ENCODE data around the gene LSAMP.
"Not testable (repeated sequence)": the region's sequence is repeated elsewhere in the genome, so short reads cannot be mapped to it uniquely, and the experiment has no call there.

The LSAMP gene

DNA sequence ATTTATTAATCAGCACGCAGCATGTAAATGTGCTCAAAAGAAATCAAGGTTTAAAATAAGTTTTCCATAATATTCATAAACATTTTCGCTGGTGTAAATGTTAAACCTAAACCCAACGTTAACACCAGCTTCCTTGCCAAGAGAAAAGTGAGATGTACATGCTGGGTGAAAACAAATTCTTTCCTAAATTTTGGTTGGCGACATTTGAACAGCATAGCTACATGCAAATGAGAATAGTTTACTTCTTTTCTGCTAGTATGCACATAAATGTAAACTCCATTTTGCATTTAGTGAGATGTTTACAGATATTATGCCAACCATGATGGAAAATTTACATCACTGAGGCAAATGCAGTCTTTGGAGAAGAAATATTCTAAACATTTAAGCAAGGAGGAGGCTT is 639.8 kb downstream of the LSAMP start:
- TF ChIP-seq, protein P1, sequence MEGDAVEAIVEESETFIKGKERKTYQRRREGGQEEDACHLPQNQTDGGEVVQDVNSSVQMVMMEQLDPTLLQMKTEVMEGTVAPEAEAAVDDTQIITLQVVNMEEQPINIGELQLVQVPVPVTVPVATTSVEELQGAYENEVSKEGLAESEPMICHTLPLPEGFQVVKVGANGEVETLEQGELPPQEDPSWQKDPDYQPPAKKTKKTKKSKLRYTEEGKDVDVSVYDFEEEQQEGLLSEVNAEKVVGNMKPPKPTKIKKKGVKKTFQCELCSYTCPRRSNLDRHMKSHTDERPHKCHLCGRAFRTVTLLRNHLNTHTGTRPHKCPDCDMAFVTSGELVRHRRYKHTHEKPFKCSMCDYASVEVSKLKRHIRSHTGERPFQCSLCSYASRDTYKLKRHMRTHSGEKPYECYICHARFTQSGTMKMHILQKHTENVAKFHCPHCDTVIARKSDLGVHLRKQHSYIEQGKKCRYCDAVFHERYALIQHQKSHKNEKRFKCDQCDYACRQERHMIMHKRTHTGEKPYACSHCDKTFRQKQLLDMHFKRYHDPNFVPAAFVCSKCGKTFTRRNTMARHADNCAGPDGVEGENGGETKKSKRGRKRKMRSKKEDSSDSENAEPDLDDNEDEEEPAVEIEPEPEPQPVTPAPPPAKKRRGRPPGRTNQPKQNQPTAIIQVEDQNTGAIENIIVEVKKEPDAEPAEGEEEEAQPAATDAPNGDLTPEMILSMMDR (IDR thresholded peaks at IDR 0.05; ENCODE audit: control insufficient read depth, insufficient read depth, low read depth, low read length, missing control alignments): no peak
- H3K4me3 ChIP-seq (ENCODE audit: control insufficient read depth, low read depth, low read length): no peak overlapping the region
- no peak for DNase-seq (ENCODE audit: low read depth)

DNA sequence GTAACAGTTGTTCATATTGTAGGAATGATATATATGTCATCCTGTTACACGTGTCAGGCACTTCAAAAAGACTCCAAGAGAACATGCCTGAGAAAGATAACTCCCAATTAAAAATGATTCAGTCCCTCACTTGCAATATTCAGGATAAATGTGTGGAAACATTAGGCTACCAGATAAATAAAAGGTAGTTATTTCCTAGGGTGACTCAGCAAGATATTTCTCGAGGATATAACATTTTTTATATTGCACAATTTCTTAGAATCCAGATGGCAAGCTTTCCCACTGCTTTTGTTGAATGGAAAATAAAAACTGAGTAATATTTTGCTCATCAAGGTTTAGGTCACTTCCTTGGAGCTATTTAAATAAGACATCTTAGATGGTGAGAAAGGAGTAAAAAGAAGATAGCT is 640.6 kb downstream of the LSAMP start:
- DNase-seq (ENCODE audit: low read depth): peak; percentile 91
- TF ChIP-seq, protein P1 (IDR thresholded peaks at IDR 0.05; ENCODE audit: control insufficient read depth, insufficient read depth, low read depth, low read length, missing control alignments): no peak
- no peak overlapping the region for H3K4me3 ChIP-seq (ENCODE audit: control insufficient read depth, low read depth, low read length)

DNA sequence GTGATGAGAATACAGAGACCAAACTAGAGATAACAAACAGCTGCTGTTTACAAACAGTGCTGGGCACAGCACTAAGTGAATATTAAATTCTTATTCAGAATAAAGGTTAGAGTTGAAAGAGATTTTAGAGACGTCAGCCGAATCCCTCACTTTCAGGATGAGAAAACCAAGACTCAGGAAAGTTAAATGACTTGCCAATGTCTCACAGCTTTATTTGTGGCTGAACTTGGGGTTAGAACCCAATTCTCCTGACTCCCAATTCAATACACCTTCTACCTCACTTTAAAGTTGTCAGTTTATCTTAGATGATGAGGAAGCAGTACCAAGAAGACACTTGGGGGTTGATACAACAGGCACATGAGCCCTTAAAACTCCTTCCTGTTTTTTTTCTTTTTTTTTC is 641.1 kb downstream of the LSAMP start:
- no peak for DNase-seq (ENCODE audit: low read depth)
- H3K4me3 ChIP-seq (ENCODE audit: control insufficient read depth, low read depth, low read length): no peak overlapping the region
- TF ChIP-seq, protein P1 (IDR thresholded peaks at IDR 0.05; ENCODE audit: control insufficient read depth, insufficient read depth, low read depth, low read length, missing control alignments): no peak

DNA sequence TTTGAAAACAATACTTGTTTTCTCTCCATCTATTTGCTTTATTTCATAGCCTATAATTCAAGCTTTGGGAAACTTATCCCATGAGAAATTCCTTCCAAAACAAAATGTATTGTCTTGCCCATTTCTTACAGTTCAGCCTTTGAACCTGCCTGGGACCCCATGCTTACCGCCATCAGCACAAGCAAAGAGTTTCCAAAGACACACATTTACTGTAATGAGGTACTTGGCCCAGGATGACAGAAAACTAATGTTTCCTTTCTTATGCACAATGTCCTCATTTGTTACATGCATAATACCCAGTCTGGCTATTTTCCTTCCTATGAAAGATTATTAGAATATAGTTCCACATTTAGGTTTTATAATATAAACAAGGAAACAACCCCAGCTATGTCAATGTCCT is 641.6 kb downstream of the LSAMP start:
- DNase-seq (ENCODE audit: low read depth): no peak
- no peak overlapping the region for H3K4me3 ChIP-seq (ENCODE audit: control insufficient read depth, low read depth, low read length)
- TF ChIP-seq, protein P1 (IDR thresholded peaks at IDR 0.05; ENCODE audit: control insufficient read depth, insufficient read depth, low read depth, low read length, missing control alignments): no peak

DNA sequence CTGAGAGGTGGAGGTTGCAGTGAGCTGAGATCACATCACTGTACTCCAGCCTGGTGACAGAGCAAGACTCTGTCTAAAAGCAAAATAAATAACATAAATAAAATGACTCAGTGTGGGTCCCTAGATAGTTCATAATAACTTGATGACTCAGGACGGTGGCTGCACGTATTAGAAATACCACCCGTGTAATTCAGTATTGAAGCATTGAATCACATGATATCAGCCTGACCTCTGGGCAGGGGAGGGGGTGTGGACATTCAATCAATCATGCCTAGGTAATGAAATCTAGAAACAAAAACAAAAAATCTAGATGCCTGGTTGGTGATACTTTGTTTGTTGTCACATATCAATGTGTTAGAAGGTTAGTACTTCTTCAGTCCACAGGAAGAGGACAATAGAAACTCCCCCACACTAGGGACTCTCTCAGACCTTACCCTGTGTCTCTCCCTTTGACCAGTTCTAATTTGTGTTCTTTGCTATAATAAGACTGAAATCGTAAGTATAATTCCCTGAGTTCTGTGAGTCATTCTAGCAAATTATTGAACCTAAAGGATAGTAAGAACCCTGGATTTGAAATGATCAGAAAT is 644.7 kb downstream of the LSAMP start:
- no peak for DNase-seq (ENCODE audit: low read depth)
- H3K4me3 ChIP-seq (ENCODE audit: control insufficient read depth, low read depth, low read length): no peak overlapping the region
- TF ChIP-seq, protein P1 (IDR thresholded peaks at IDR 0.05; ENCODE audit: control insufficient read depth, insufficient read depth, low read depth, low read length, missing control alignments): no peak

DNA sequence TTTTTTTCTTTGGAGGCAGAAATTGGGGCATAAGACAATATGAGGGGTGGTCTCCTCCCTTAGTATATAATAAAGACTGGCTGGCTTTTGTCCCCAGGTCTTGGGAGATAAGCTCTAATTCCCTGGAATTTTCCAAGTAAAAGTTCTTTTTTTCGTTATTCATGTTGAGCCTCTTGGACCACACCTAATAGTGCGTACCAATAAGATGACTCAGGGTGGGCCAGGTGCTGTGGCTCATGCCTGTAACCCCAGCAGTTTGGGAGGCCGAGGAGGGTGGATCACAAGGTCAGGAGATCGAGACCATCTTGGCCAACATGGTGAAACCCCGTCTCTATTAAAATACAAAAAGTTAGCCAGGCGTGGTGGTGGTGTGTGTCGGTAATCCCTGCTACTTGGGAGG is 645.2 kb downstream of the LSAMP start:
- H3K4me3 ChIP-seq (ENCODE audit: control insufficient read depth, low read depth, low read length); DNase-seq (ENCODE audit: low read depth): not testable (repeated sequence)

DNA sequence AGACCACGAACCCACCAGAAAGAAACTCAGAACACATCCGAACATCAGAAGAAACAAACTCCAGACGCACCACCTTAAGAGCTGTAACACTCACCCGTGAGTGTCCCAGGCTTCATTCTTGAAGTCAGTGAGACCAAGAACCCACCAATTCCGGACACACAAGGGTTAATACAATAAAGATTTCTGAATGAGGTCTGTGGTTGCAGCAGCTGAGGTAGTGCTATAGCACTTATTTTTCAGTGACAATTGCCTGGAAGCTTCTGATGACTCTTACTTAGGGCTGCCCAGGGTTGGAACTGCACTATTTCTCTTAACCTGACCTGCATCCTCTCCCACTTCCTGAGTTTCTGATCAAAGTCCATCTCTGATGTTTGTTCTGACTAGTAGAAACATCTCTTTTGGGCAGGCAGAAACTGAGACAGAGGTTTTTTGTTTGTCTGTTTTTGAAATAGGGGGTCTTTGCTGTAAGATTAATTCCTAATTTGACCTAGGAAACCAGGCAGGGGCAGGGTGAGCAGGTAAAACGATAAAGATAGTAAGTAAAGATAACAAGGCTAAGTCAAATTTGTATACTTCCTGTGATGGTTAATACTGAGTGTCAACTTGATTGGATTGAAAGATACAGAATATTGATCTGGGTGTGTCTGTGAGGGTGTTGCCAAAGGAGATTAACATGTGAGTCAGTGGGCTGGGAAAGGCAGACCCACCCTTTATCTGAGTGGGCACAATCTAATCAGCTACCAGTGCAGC is 652.9 kb downstream of the LSAMP start:
- no peak for DNase-seq (ENCODE audit: low read depth)
- H3K4me3 ChIP-seq (ENCODE audit: control insufficient read depth, low read depth, low read length): no peak overlapping the region
- TF ChIP-seq, protein P1 (IDR thresholded peaks at IDR 0.05; ENCODE audit: control insufficient read depth, insufficient read depth, low read depth, low read length, missing control alignments): no peak

DNA sequence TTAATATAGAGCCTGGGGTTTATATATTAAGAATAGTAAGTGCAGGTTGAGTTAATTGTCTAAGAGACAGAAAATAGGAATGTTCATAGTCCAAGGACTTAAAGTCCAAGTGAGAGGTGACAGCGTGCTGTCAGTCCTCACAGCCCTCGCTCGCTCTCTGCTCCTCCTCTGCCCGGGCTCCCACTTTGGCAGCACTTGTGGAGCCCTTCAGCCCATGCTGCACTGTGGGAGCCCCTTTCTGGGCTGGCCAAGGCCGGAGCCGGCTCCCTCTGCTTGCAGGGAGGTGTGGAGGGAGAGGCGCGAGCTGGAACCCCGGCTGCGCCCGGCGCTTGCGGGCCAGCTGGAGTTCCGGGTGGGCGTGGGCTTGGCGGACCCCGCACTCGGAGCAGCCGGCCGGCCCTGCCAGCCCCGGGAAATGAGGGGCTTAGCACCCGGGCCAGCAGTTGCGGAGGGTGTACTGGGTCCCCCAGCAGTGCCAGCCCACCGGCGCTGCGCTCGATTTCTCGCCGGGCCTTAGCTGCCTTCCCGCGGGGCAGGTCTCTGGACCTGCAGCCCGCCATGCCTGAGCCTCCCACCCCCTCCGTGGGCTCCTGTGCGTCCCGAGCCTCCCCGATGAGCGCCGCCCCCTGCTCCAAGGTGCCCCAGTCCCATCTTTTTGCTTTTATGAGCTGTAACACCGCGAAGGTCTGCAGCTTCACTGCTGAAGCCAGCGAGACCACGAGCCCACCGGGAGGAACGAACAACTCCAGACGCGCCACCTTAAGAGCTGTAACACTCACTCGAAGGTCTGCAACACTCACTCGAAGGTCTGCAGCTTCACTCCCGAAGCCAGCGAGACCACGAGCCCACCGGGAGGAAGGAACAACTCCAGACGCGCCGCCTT is 653.8 kb downstream of the LSAMP start:
- not testable (repeated sequence) for H3K4me3 ChIP-seq (ENCODE audit: control insufficient read depth, low read depth, low read length); DNase-seq (ENCODE audit: low read depth)
